Right lobe of liver (tissue), 6 donors: Measurements from ENCODE around the gene SHC4. TPM values are rescaled to one million over a fixed set of nuclear protein-coding genes. Genes with fewer than 3 reads are reported as not detected.
A peak's percentile ranks its signal among the peaks of the same experiment; 100 is the strongest.

Source experiments
- ATAC-seq, 4 donors: fragments of 200-7000 bp; cut with Tn5 transposase; one replicate each; pipeline ENCODE4 v1.9.1; 2020; ENCODE audit warnings: mild to moderate bottlenecking in 4 of 4, moderate library complexity in 4 of 4
- DNase-seq, 3 donors: peaks; one replicate each; pipeline ENCODE4 v3.0.0-alpha.2; 2020
- H3K27ac ChIP-seq, 3 donors: fragments of 200-600 bp; one replicate each; pipeline ENCODE4 v1.8.0; 2022
- H3K27me3 ChIP-seq, 2 donors: fragments of 200-600 bp; one replicate each; pipeline ENCODE4 v1.8.0; 2022
- H3K36me3 ChIP-seq, 4 donors: fragments of 200-600 bp; sonication (generic) in 1 of 4; one replicate each; pipeline versions ENCODE4 v1.5.1 to v1.8.0; 2017 to 2022; ENCODE audit warnings: control low read depth in 1 of 4
- H3K4me1 ChIP-seq, 4 donors: fragments of 200-600 bp; sonication (generic) in 1 of 4; one replicate each; pipeline versions ENCODE4 v1.5.1 to v1.8.0; 2017 to 2022; ENCODE audit warnings: control low read depth in 1 of 4
- H3K4me3 ChIP-seq, 3 donors: fragments of 200-600 bp; one replicate each; pipeline ENCODE4 v1.8.0; 2022
- H3K9me3 ChIP-seq, 4 donors: fragments of 200-600 bp; sonication (generic) in 1 of 4; one replicate each; pipeline versions ENCODE4 v1.5.1 to v1.8.0; 2017 to 2022; ENCODE audit warnings: control low read depth in 1 of 4
- CTCF ChIP-seq, 4 donors: fragments of 200-600 bp in 3 of 4; fragments of 450-650 bp in 1 of 4; IDR thresholded peaks; one replicate each; pipeline versions ENCODE4 v1.5.1 to v1.8.0; 2016 to 2022; ENCODE audit warnings: antibody characterized with exemption in 4 of 4, mild to moderate bottlenecking in 2 of 4
- POLR2A ChIP-seq: fragments of 450-650 bp; IDR thresholded peaks from one replicate; pipeline ENCODE4 v1.6.1; 2017; ENCODE audit warnings: antibody characterized with exemption, mild to moderate bottlenecking
- WGBS: methylation state at CpG from one replicate; pipeline ENCODE4 v1.1.6; 2018; ENCODE audit warnings: low coverage, low lambda C conversion rate; ENCODE audit not compliant: insufficient coverage; ENCODE audit errors: missing lambda C conversion rate; 5-methylcytosine and 5-hydroxymethylcytosine counted together
- intact Hi-C, 2 donors: fragments of 100-400 bp; cut with DNase I; formaldehyde crosslinking; loops; one replicate each; pipeline versions ENCODE4 v1.11.2 to v1.14.1; 2022
- total RNA-seq, 6 experiments: library from RNA; depleted of rRNA in 2 of 6; stranded (reverse); fragments of >200 nt in 2 of 6; fragmentation: NEBNext Ultra II Directional in 3 of 6; extraction: Animal tissue kit (Norgen Biotek cat#: 25700) in 3 of 6; gene quantifications; one replicate each; pipeline versions ENCODE4 v1.1.0 to v1.2.4, GENCODE V29; 2016 to 2023
- donor health status: DM: no; HTN: yes; CAD: no.
- donor health status: DM: no; HTN: no; CAD: no.
- donor health status: DM: no; HTN: no; CAD: no.
- donor health status: DM: no; HTN: yes; CAD: no.
- donor health status: DM: no; HTN: yes; CAD: no.

Gene SHC4
- total RNA-seq, 6 experiments from 2014 or later: 0.04 to 0.87 (median 0.04) TPM; not detected in 3

GRCh38 chr15:48966595-48967301, 3.0 kb upstream of the SHC4 start:
- Histone ChIP-seq H3K27me3 (peaks cover 0 to 8% of the 10 kb centered on the region in 2 donors), H3K4me1 (peaks cover 0 to 13% (median 4%) of the 10 kb centered on the region in 4 donors), H3K4me3 (no peak overlapping the region), H3K9me3 (no peaks in the 10 kb centered on the region), H3K27ac (no peak overlapping the region), H3K36me3 (no peaks in the 10 kb centered on the region)
- 63% methylated on average over 2 of the region's 2 CpGs for WGBS
- TF ChIP-seq CTCF (IDR thresholded peaks at IDR 0.05) (no peak), POLR2A (no peak)
- intact Hi-C loops: no loop called here
- DNase-seq: no peak
- no peak for ATAC-seq

- Histone ChIP-seq H3K4me3 (no peak overlapping the region), H3K27me3 (peaks cover 0 to 8% of the 10 kb centered on the region in 2 donors), H3K27ac (no peak overlapping the region), H3K36me3 (no peaks in the 10 kb centered on the region), H3K4me1 (peaks cover 0 to 13% (median 4%) of the 10 kb centered on the region in 4 donors), H3K9me3 (no peaks in the 10 kb centered on the region)
- DNase-seq (no peak), ATAC-seq (no peak)
- intact Hi-C loops: no loop called here
- TF ChIP-seq CTCF (IDR thresholded peaks at IDR 0.05) (no peak), POLR2A (no peak)
Measured at GRCh38 chr15:48965972-48966371, 2.3 kb upstream of the SHC4 start.

DNA sequence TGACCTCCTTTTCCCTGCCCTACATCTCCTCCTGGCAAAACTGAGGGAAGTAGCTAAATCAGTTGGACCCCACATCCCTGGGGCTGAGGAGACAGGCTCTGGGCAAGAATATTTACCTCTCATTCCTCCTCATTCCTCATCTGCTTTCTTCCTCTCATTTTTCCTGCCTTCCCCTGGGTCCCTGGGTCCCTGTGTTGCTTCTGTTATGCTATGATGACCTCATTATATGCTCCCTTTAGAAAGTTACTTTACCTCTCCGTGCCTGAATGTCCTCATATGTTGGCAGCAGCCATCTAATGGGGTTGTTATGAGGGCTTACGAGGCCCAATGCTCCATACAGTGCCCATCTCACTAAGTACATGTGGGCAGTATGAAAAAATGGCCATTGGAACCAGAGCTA, 1.2 kb upstream of the SHC4 start:
- Histone ChIP-seq H3K9me3 (no peaks in the 10 kb centered on the region), H3K4me1 (peaks cover 0 to 13% (median 4%) of the 10 kb centered on the region in 4 donors), H3K27ac (no peak overlapping the region), H3K4me3 (no peak overlapping the region), H3K27me3 (peaks cover 0 to 8% of the 10 kb centered on the region in 2 donors), H3K36me3 (no peaks in the 10 kb centered on the region)
- 75% methylated on average over 2 of the region's 2 CpGs for WGBS
- intact Hi-C loops: no loop called here
- ATAC-seq (no peak), DNase-seq (no peak)
- TF ChIP-seq POLR2A (no peak), CTCF (IDR thresholded peaks at IDR 0.05) (no peak)

- 0% methylated on average over 18 of the region's 54 CpGs for WGBS
- TF ChIP-seq CTCF (IDR thresholded peaks at IDR 0.05): no peak
- no peak for TF ChIP-seq POLR2A
- Histone ChIP-seq H3K27ac (no peak overlapping the region), H3K9me3 (no peaks in the 10 kb centered on the region), H3K4me3 (peak overlapping the region; percentile 32 to 46 (median 45)), H3K36me3 (no peaks in the 10 kb centered on the region), H3K27me3 (peaks cover 0 to 8% of the 10 kb centered on the region in 2 donors), H3K4me1 (peaks cover 0 to 13% (median 4%) of the 10 kb centered on the region in 4 donors)
- intact Hi-C loops: no loop called here
- DNase-seq (peak; percentile 50 to 65 (median 61)), ATAC-seq (peak; percentile 86 to 93 (median 90))
Measured at GRCh38 chr15:48962662-48963523, 826 bp downstream of the SHC4 start.
